H9 (cell line): ENCODE measurements around the gene MYO10. TPM values are rescaled to one million over a fixed set of nuclear protein-coding genes. Genes with fewer than 3 reads are reported as not detected.
A peak's percentile ranks its signal among the peaks of the same experiment; 100 is the strongest.

Experiments
- DNase-seq: peaks from one replicate; pipeline ENCODE4 v3.0.0-alpha.2; 2017
- H2AFZ ChIP-seq: one replicate; pipeline ENCODE4 v1.6.1; 2013; ENCODE audit warnings: mild to moderate bottlenecking, low read length, control low read depth, moderate library complexity
- H2AK5ac ChIP-seq: 2 replicates; pipeline ENCODE4 v1.6.1; 2013; ENCODE audit warnings: low read length, control low read depth, mixed read lengths; ENCODE audit not compliant: insufficient read length
- H2BK120ac ChIP-seq: one replicate; pipeline ENCODE4 v1.6.1; 2013; ENCODE audit warnings: low read depth, mild to moderate bottlenecking, low read length, control low read depth, inconsistent platforms; ENCODE audit not compliant: poor library complexity, severe bottlenecking
- H2BK12ac ChIP-seq: 2 replicates; pipeline ENCODE4 v1.6.1; 2013; ENCODE audit warnings: low read length, control low read depth, mixed read lengths, low read depth; ENCODE audit not compliant: insufficient read length
- H2BK15ac ChIP-seq: 2 replicates; pipeline ENCODE4 v1.6.1; 2013; ENCODE audit warnings: low read depth, low read length, control low read depth
- H2BK20ac ChIP-seq: one replicate; pipeline ENCODE4 v1.6.1; 2013; ENCODE audit warnings: low read depth, mild to moderate bottlenecking, low read length, control low read depth, inconsistent platforms; ENCODE audit not compliant: poor library complexity, severe bottlenecking
- H2BK5ac ChIP-seq: 2 replicates; pipeline ENCODE4 v1.6.1; 2013; ENCODE audit warnings: low read length, control low read depth, mixed read lengths; ENCODE audit not compliant: insufficient read length
- H3K14ac ChIP-seq: 2 replicates; pipeline ENCODE4 v1.6.1; 2013; ENCODE audit warnings: low read length, control low read depth; ENCODE audit not compliant: insufficient read depth
- H3K18ac ChIP-seq: 2 replicates; pipeline ENCODE4 v1.6.1; 2013; ENCODE audit warnings: low read depth, mild to moderate bottlenecking, mixed read lengths, low read length, control low read depth; ENCODE audit not compliant: insufficient read length
- H3K23ac ChIP-seq: 2 replicates; pipeline ENCODE4 v1.6.1; 2013; ENCODE audit warnings: low read length, control low read depth, mixed read lengths, low read depth; ENCODE audit not compliant: insufficient read length
- H3K23me2 ChIP-seq: 2 replicates; pipeline ENCODE4 v1.6.1; 2013; ENCODE audit warnings: low read depth, mild to moderate bottlenecking, mixed read lengths, low read length, control low read depth; ENCODE audit not compliant: insufficient read length, poor library complexity, severe bottlenecking
- H3K27ac ChIP-seq: 2 replicates; pipeline ENCODE4 v1.5.1; 2013; ENCODE audit warnings: low read length, control low read depth, mixed read lengths, low read depth; ENCODE audit not compliant: insufficient read length
- H3K27me3 ChIP-seq: 2 replicates; pipeline ENCODE4 v1.6.1; 2013; ENCODE audit warnings: low read length, control low read depth, inconsistent platforms; ENCODE audit not compliant: insufficient read depth
- H3K4ac ChIP-seq: 2 replicates; pipeline ENCODE4 v1.6.1; 2013; ENCODE audit warnings: low read depth, mild to moderate bottlenecking, control low read depth, inconsistent platforms, low read length, moderate library complexity
- H3K4me1 ChIP-seq: 2 replicates; pipeline ENCODE4 v1.6.1; 2013; ENCODE audit warnings: low read length, control low read depth, inconsistent platforms; ENCODE audit not compliant: insufficient read depth
- H3K4me2 ChIP-seq: 2 replicates; pipeline ENCODE4 v1.6.1; 2013; ENCODE audit warnings: low read length, control low read depth, mixed read lengths; ENCODE audit not compliant: insufficient read length, insufficient read depth
- H3K56ac ChIP-seq: 2 replicates; pipeline ENCODE4 v1.6.1; 2013; ENCODE audit warnings: low read depth, mild to moderate bottlenecking, mixed read lengths, low read length, control low read depth; ENCODE audit not compliant: insufficient read length
- H3K79me1 ChIP-seq: 2 replicates; pipeline ENCODE4 v1.6.1; 2013; ENCODE audit warnings: low read depth, mild to moderate bottlenecking, moderate library complexity, low read length, control low read depth, inconsistent platforms; ENCODE audit not compliant: insufficient read depth, poor library complexity, severe bottlenecking
- H3K79me2 ChIP-seq: 2 replicates; pipeline ENCODE4 v1.6.1; 2013; ENCODE audit warnings: low read length, control low read depth, inconsistent platforms; ENCODE audit not compliant: insufficient read depth
- H3K9ac ChIP-seq: 2 replicates; pipeline ENCODE4 v1.6.1; 2013; ENCODE audit warnings: low read length, control low read depth, mixed read lengths; ENCODE audit not compliant: insufficient read length; ENCODE audit errors: extremely low read depth
- H3K9me3 ChIP-seq: one replicate; pipeline ENCODE4 v1.6.1; 2013; ENCODE audit warnings: low read depth, low read length, inconsistent platforms; ENCODE audit not compliant: control insufficient read depth
- H3T11ph ChIP-seq: one replicate; pipeline ENCODE4 v1.6.1; 2013; ENCODE audit warnings: mild to moderate bottlenecking, low read length, control low read depth, inconsistent platforms
- H4K20me1 ChIP-seq: one replicate; pipeline ENCODE4 v1.6.1; 2013; ENCODE audit not compliant: control insufficient read depth, insufficient read length, insufficient read depth
- H4K5ac ChIP-seq: 2 replicates; pipeline ENCODE4 v1.6.1; 2013; ENCODE audit warnings: low read depth, mild to moderate bottlenecking, mixed read lengths, low read length, control low read depth; ENCODE audit not compliant: insufficient read length
- H4K8ac ChIP-seq: replicated peaks from 2 replicates; pipeline ENCODE4 v1.6.1; 2013; ENCODE audit warnings: low read length, control low read depth, mixed read lengths, low read depth; ENCODE audit not compliant: insufficient read length
- H4K91ac ChIP-seq: 2 replicates; pipeline ENCODE4 v1.6.1; 2013; ENCODE audit warnings: low read depth, mild to moderate bottlenecking, moderate library complexity, mixed read lengths, low read length, control low read depth; ENCODE audit not compliant: insufficient read length
- H3K27ac Mint-ChIP-seq, 3 experiments: 2 replicates in 2 of 3; 3 replicates in 1 of 3; pipeline ENCODE4 v1.8.0; 2020 to 2021; ENCODE audit warnings: mixed read lengths in 3 of 3, mild to moderate bottlenecking in 1 of 3, moderate library complexity in 1 of 3
- H3K27me3 Mint-ChIP-seq: 2 replicates; pipeline ENCODE4 v1.8.0; 2021; ENCODE audit warnings: low read depth, mild to moderate bottlenecking, moderate library complexity, mixed read lengths
- H3K36me3 Mint-ChIP-seq, 3 experiments: 2 replicates in 2 of 3; 3 replicates in 1 of 3; pipeline ENCODE4 v1.8.0; 2020 to 2021; ENCODE audit warnings: low read depth in 3 of 3, mixed read lengths in 3 of 3; ENCODE audit not compliant: insufficient read depth in 1 of 3
- H3K4me1 Mint-ChIP-seq, 2 experiments: 2 replicates each; pipeline ENCODE4 v1.8.0; 2020; ENCODE audit warnings: mixed read lengths in 2 of 2
- H3K4me3 Mint-ChIP-seq, 2 experiments: 2 replicates in 1 of 2; 3 replicates in 1 of 2; pipeline ENCODE4 v1.8.0; 2020 to 2021; ENCODE audit warnings: mild to moderate bottlenecking in 2 of 2, mixed read lengths in 2 of 2, moderate library complexity in 1 of 2
- H3K9me3 Mint-ChIP-seq, 2 experiments: 2 replicates in 1 of 2; 3 replicates in 1 of 2; pipeline ENCODE4 v1.8.0; 2020; ENCODE audit warnings: mild to moderate bottlenecking in 2 of 2, mixed read lengths in 2 of 2, moderate library complexity in 1 of 2
- CTCF ChIP-seq: fragments of 200-600 bp; sonication (generic); conservative IDR thresholded peaks from 3 replicates; pipeline ENCODE4 v1.8.0; 2021; ENCODE audit warnings: antibody characterized with exemption, mild to moderate bottlenecking
- WGBS: extraction: QIAGEN DNeasy Blood & Tissue Kit; methylation state at CpG from one replicate; pipeline ENCODE4 v1.1.7; 2013; ENCODE audit warnings: missing lambda C conversion rate, low lambda C conversion rate, mixed read lengths; ENCODE audit not compliant: insufficient read length; ENCODE audit errors: extremely low coverage; 5-methylcytosine and 5-hydroxymethylcytosine counted together
- total RNA-seq: library from RNA; stranded (reverse); gene quantifications from 2 replicates; pipeline ENCODE4 v1.2.1, GENCODE V29; 2021

The MYO10 gene
- total RNA-seq, 1 experiment from 2014 or later, result 127 TPM

DNA sequence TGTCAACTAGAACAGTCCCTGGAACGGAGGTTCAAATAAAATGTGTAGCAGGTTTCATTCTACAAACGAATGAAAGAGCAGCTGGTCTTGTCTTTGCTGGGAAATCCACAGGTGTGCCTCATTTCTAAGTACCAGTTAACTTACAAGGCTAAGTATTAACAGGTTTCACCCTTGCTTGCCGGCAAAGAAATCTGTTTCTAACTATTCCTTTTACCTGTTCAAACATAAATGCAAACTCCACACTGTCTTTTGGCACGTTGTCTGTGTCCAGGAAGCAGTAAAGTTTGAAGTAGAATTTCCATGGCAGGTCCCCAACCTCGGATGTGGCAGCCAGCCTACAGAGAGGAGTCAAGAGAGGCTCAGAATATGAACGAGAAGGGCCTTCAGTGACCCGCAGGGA, 264.9 kb downstream of the MYO10 start:
- Mint-ChIP-seq H3K36me3 (peaks cover 68 to 98% (median 93%) of the 10 kb centered on the region in 3 experiments), H3K9me3 (no peaks in the 10 kb centered on the region)
- H2AK5ac ChIP-seq, result no peak overlapping the region

More for the DNA sequence above, 264.9 kb downstream of the MYO10 start:
- H4K5ac ChIP-seq, result no peak overlapping the region
- no peak overlapping the region for H3K14ac ChIP-seq
- no peak for TF ChIP-seq CTCF
- H3K18ac ChIP-seq, result no peak overlapping the region
- no peak overlapping the region for H3K4me2 ChIP-seq
- no peaks in the 10 kb centered on the region for H3K4me1 Mint-ChIP-seq
- no peaks in the 10 kb centered on the region for H3K23me2 ChIP-seq
- H2BK20ac ChIP-seq, result no peak overlapping the region
- H2BK120ac ChIP-seq, result no peak overlapping the region
- no peak overlapping the region for H2BK5ac ChIP-seq
- no peak overlapping the region for H3K9ac ChIP-seq
- no peaks in the 10 kb centered on the region for H3K9me3 ChIP-seq
- H3K27me3 ChIP-seq, result no peaks in the 10 kb centered on the region
- no peak overlapping the region for H2AFZ ChIP-seq
- H3K4me3 Mint-ChIP-seq, result no peak overlapping the region
- no peak overlapping the region for H2BK12ac ChIP-seq
- H3K4ac ChIP-seq, result no peak overlapping the region
- H2BK15ac ChIP-seq, result no peak overlapping the region
- H3K27ac Mint-ChIP-seq, result peak overlapping the region in 2 of 3 experiments; percentile 4 to 26; a peak in 4 of 7 replicates
- H3K27me3 Mint-ChIP-seq, result no peaks in the 10 kb centered on the region; the same call in 1 of the 2 replicates
- no peak overlapping the region for H3T11ph ChIP-seq
- no CpG with 5 or more reads among the region's 7 CpGs for WGBS
- H3K23ac ChIP-seq, result no peak overlapping the region
- H4K8ac ChIP-seq, result no peak overlapping the region
- H3K27ac ChIP-seq, result no peak overlapping the region
- no peaks in the 10 kb centered on the region for H3K79me2 ChIP-seq
- H3K4me1 ChIP-seq, result no peaks in the 10 kb centered on the region
- H4K20me1 ChIP-seq, result no peaks in the 10 kb centered on the region
- no peak overlapping the region for H3K56ac ChIP-seq
- no peaks in the 10 kb centered on the region for H3K79me1 ChIP-seq
- H4K91ac ChIP-seq, result no peak overlapping the region
- no peak for DNase-seq
